Fibroblast of lung (primary cell): Measurements from ENCODE around the gene DUSP16. TPM values are rescaled to one million over a fixed set of nuclear protein-coding genes. Genes with fewer than 3 reads are reported as not detected.
A peak's percentile ranks its signal among the peaks of the same experiment; 100 is the strongest.

Experiments
- DNase-seq, 2 donors: peaks; one replicate each; pipeline versions ENCODE4 v3.0.0 to v3.0.0-alpha.2; 2010; ENCODE audit warnings: low read depth in 2 of 2
- H2AFZ ChIP-seq: 2 replicates; pipeline ENCODE4 v1.5.1; 2012; ENCODE audit warnings: low read length, control low read depth, inconsistent platforms
- H3K27ac ChIP-seq: 2 replicates; pipeline ENCODE4 v1.5.1; 2011; ENCODE audit warnings: low read length, control low read depth; ENCODE audit not compliant: insufficient read depth
- H3K27me3 ChIP-seq: 2 replicates; pipeline ENCODE4 v1.5.1; 2011; ENCODE audit warnings: mild to moderate bottlenecking, low read length; ENCODE audit not compliant: control insufficient read depth, insufficient read depth
- H3K36me3 ChIP-seq: 2 replicates; pipeline ENCODE4 v1.5.1; 2011; ENCODE audit warnings: low read length; ENCODE audit not compliant: control insufficient read depth, insufficient read depth
- H3K4me1 ChIP-seq: 2 replicates; pipeline ENCODE4 v1.5.1; 2011; ENCODE audit warnings: low read length; ENCODE audit not compliant: control insufficient read depth, insufficient read depth; ENCODE audit errors: extremely low read depth
- H3K4me2 ChIP-seq: 2 replicates; pipeline ENCODE4 v1.5.1; 2011; ENCODE audit warnings: low read length, control low read depth; ENCODE audit not compliant: insufficient read depth; ENCODE audit errors: extremely low read depth
- H3K4me3 ChIP-seq, 4 experiments: fragments of 200-600 bp in 1 of 4; sonication (generic) in 1 of 4; replicated peaks in 1 of 4; 2 replicates each; pipeline ENCODE4 v1.5.1; 2011 to 2016; ENCODE audit warnings: low read length in 4 of 4, low read depth in 3 of 4, mild to moderate bottlenecking in 3 of 4, control low read depth in 2 of 4, inconsistent platforms in 1 of 4, mixed read lengths in 1 of 4; ENCODE audit not compliant: insufficient read depth in 1 of 4; ENCODE audit errors: control extremely low read depth in 1 of 4
- H3K79me2 ChIP-seq: 2 replicates; pipeline ENCODE4 v1.5.1; 2012; ENCODE audit warnings: mild to moderate bottlenecking, low read length, inconsistent platforms; ENCODE audit not compliant: control insufficient read depth, insufficient read depth
- H3K9ac ChIP-seq: 2 replicates; pipeline ENCODE4 v1.5.1; 2011; ENCODE audit warnings: mild to moderate bottlenecking, low read length, control low read depth; ENCODE audit not compliant: insufficient read depth
- H3K9me3 ChIP-seq: 2 replicates; pipeline ENCODE4 v1.5.1; 2012; ENCODE audit warnings: low read depth, low read length; ENCODE audit not compliant: control insufficient read depth, insufficient read depth
- H4K20me1 ChIP-seq: 2 replicates; pipeline ENCODE4 v1.5.1; 2011; ENCODE audit warnings: low read length; ENCODE audit not compliant: control insufficient read depth, insufficient read depth; ENCODE audit errors: extremely low read depth
- CTCF ChIP-seq, 2 donors: IDR thresholded peaks in 1 of 2; conservative IDR thresholded peaks in 1 of 2; 1 replicate in 1 of 2; 2 replicates in 1 of 2; pipeline ENCODE4 v1.5.1; 2011 to 2012; ENCODE audit warnings: low read length in 2 of 2, control low read depth in 1 of 2, inconsistent platforms in 1 of 2, low read depth in 1 of 2, mild to moderate bottlenecking in 1 of 2
- EZH2 ChIP-seq: IDR thresholded peaks from 2 replicates; pipeline ENCODE4 v1.5.1; 2012; ENCODE audit warnings: low read length, control low read depth, mild to moderate bottlenecking; ENCODE audit errors: missing control alignments
- polyA plus RNA-seq, 2 donors: library from polyadenylated mRNA; depleted of rRNA in 1 of 2; stranded (reverse) in 1 of 2; unstranded in 1 of 2; fragments of >200 nt; gene quantifications; 2 replicates each; pipeline ENCODE4 v1.2.1, GENCODE V29; 2011 to 2012; ENCODE audit warnings: missing spikeins in 1 of 2
- total RNA-seq: library from RNA; depleted of rRNA; stranded (reverse); fragments of >200 nt; gene quantifications from 2 replicates; pipeline ENCODE4 v1.2.1, GENCODE V29; 2014

Gene DUSP16
- total and polyA plus RNA-seq, 2 donors (not counting 1 experiment from before 2014, with no cell fraction given): 9.4 to 15.2 TPM

GRCh38 chr12:12534166-12534866 is 28.3 kb downstream of the DUSP16 start:
- Histone ChIP-seq H3K4me3 (no peak overlapping the region), H3K9me3 (no peaks in the 10 kb centered on the region), H2AFZ (no peak overlapping the region), H3K27me3 (no peaks in the 10 kb centered on the region), H3K9ac (no peak overlapping the region), H4K20me1 (no peaks in the 10 kb centered on the region), H3K4me1 (no peaks in the 10 kb centered on the region), H3K4me2 (no peak overlapping the region), H3K79me2 (no peaks in the 10 kb centered on the region), H3K27ac (no peak overlapping the region), H3K36me3 (no peaks in the 10 kb centered on the region)
- DNase-seq: no peak
- TF ChIP-seq EZH2 (no peak), CTCF (conservative IDR thresholded peaks at IDR 0.05 in 1 of 2, IDR thresholded peaks at IDR 0.05 in 1 of 2; ENCODE audit: low read depth in 1 of 2, low read length in 2 of 2) (no peak)

GRCh38 chr12:12533238-12533829 is 29.3 kb downstream of the DUSP16 start:
- no peaks in the 10 kb centered on the region for H4K20me1 ChIP-seq
- H2AFZ ChIP-seq: no peak overlapping the region
- no peak for TF ChIP-seq EZH2
- no peak for TF ChIP-seq CTCF (conservative IDR thresholded peaks at IDR 0.05 in 1 of 2, IDR thresholded peaks at IDR 0.05 in 1 of 2; ENCODE audit: low read depth in 1 of 2, low read length in 2 of 2)
- no peaks in the 10 kb centered on the region for H3K9me3 ChIP-seq
- H3K4me3 ChIP-seq: no peak overlapping the region
- no peaks in the 10 kb centered on the region for H3K4me1 ChIP-seq
- no peak overlapping the region for H3K4me2 ChIP-seq
- no peak overlapping the region for H3K9ac ChIP-seq
- no peaks in the 10 kb centered on the region for H3K36me3 ChIP-seq
- no peak overlapping the region for H3K27ac ChIP-seq
- no peaks in the 10 kb centered on the region for H3K79me2 ChIP-seq
- no peaks in the 10 kb centered on the region for H3K27me3 ChIP-seq
- peak in 1 of 2 donors; percentile 71 for DNase-seq

- H3K36me3 ChIP-seq: no peaks in the 10 kb centered on the region
- no peaks in the 10 kb centered on the region for H3K27me3 ChIP-seq
- H4K20me1 ChIP-seq: no peaks in the 10 kb centered on the region
- H3K4me3 ChIP-seq: no peak overlapping the region
- TF ChIP-seq CTCF (conservative IDR thresholded peaks at IDR 0.05 in 1 of 2, IDR thresholded peaks at IDR 0.05 in 1 of 2; ENCODE audit: low read depth in 1 of 2, low read length in 2 of 2) (no peak), EZH2 (no peak)
- no peaks in the 10 kb centered on the region for H3K4me1 ChIP-seq
- DNase-seq: no peak
- no peak overlapping the region for H3K27ac ChIP-seq
- no peaks in the 10 kb centered on the region for H3K9me3 ChIP-seq
- H3K4me2 ChIP-seq: no peak overlapping the region
- H3K9ac ChIP-seq: no peak overlapping the region
- no peaks in the 10 kb centered on the region for H3K79me2 ChIP-seq
- H2AFZ ChIP-seq: no peak overlapping the region
Observed at GRCh38 chr12:12531194-12531593, 31.5 kb downstream of the DUSP16 start.
